ENCODE results near the gene MSRB1.

- TF ChIP-seq ZNF101 (CRISPR knock-in tag; IDR thresholded peaks at IDR 0.05; ENCODE audit: borderline replicate concordance, low read depth) (no peak), ZBTB1 (CRISPR knock-in tag; IDR thresholded peaks at IDR 0.05; ENCODE audit: borderline replicate concordance) (no peak), GABPA (IDR thresholded peaks at IDR 0.05; ENCODE audit: low read depth, low read length) (no peak), GABPA (CRISPR knock-in tag; IDR thresholded peaks at IDR 0.05; ENCODE audit: low read depth) (no peak), PRPF4 (IDR thresholded peaks at IDR 0.05; ENCODE audit: low read depth, low read length, poor library complexity, severe bottlenecking) (no peak), POLR2AphosphoS5 (IDR thresholded peaks at IDR 0.05; ENCODE audit: low read depth, low read length) (no peak), ZNF224 (CRISPR knock-in tag; IDR thresholded peaks at IDR 0.05) (no peak), NFE2L1 (CRISPR knock-in tag; IDR thresholded peaks at IDR 0.05; ENCODE audit: borderline replicate concordance) (no peak), ZNF121 (CRISPR knock-in tag; IDR thresholded peaks at IDR 0.05) (no peak)
- TF ChIP-seq, protein P1, sequence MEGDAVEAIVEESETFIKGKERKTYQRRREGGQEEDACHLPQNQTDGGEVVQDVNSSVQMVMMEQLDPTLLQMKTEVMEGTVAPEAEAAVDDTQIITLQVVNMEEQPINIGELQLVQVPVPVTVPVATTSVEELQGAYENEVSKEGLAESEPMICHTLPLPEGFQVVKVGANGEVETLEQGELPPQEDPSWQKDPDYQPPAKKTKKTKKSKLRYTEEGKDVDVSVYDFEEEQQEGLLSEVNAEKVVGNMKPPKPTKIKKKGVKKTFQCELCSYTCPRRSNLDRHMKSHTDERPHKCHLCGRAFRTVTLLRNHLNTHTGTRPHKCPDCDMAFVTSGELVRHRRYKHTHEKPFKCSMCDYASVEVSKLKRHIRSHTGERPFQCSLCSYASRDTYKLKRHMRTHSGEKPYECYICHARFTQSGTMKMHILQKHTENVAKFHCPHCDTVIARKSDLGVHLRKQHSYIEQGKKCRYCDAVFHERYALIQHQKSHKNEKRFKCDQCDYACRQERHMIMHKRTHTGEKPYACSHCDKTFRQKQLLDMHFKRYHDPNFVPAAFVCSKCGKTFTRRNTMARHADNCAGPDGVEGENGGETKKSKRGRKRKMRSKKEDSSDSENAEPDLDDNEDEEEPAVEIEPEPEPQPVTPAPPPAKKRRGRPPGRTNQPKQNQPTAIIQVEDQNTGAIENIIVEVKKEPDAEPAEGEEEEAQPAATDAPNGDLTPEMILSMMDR (CRISPR knock-in tag; IDR thresholded peaks at IDR 0.05) = no peak
- TF ChIP-seq, protein P2, sequence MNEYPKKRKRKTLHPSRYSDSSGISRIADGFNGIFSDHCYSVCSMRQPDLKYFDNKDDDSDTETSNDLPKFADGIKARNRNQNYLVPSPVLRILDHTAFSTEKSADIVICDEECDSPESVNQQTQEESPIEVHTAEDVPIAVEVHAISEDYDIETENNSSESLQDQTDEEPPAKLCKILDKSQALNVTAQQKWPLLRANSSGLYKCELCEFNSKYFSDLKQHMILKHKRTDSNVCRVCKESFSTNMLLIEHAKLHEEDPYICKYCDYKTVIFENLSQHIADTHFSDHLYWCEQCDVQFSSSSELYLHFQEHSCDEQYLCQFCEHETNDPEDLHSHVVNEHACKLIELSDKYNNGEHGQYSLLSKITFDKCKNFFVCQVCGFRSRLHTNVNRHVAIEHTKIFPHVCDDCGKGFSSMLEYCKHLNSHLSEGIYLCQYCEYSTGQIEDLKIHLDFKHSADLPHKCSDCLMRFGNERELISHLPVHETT (CRISPR knock-in tag; conservative IDR thresholded peaks at IDR 0.05) = no peak
These were observed 10.7 kb upstream of the MSRB1 start for GRCh38 chr16:1953734-1954133.

All from HepG2 (cell line).